ENCODE results near the gene GLIPR1L2. TPM values are rescaled to one million over a fixed set of nuclear protein-coding genes. Genes with fewer than 3 reads are reported as not detected.

GLIPR1L2 gene
- total RNA-seq, 1 experiment from 2014 or later: not detected

DNA sequence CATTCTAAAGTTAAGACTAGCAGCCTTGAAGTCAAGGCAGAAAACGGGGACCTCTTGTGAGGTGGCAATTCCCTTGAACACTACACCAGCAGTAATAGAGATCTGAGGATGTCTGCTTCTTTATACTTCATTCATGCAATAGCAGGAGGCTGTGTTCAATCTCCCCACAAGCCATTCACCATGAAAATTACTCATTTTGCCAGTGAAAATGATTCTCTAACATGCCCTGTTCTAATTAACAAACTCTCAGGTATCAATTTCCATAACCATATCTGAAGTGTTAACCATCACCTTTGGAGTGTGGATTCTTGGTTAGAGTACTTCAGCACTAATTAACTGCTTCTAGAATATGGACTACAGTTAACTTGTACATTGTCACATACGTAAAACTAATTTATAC, 86.2 kb downstream of the GLIPR1L2 start:
- Histone ChIP-seq H3K4me3 (ENCODE audit: insufficient read depth, low read depth, low read length) (no peak overlapping the region), H3K36me3 (replicated peaks; ENCODE audit: control insufficient read depth, insufficient read depth, low read length) (no peaks in the 10 kb centered on the region), H3K27me3 (ENCODE audit: control insufficient read depth, insufficient read depth, low read length) (no peaks in the 10 kb centered on the region)
- no peak for DNase-seq

- Histone ChIP-seq H3K36me3 (replicated peaks; ENCODE audit: control insufficient read depth, insufficient read depth, low read length) (no peaks in the 10 kb centered on the region), H3K27me3 (ENCODE audit: control insufficient read depth, insufficient read depth, low read length) (no peaks in the 10 kb centered on the region), H3K4me3 (ENCODE audit: insufficient read depth, low read depth, low read length) (no peak overlapping the region)
- no peak for DNase-seq
These were observed 87.4 kb downstream of the GLIPR1L2 start for GRCh38 chr12:75478116-75478794.

DNA sequence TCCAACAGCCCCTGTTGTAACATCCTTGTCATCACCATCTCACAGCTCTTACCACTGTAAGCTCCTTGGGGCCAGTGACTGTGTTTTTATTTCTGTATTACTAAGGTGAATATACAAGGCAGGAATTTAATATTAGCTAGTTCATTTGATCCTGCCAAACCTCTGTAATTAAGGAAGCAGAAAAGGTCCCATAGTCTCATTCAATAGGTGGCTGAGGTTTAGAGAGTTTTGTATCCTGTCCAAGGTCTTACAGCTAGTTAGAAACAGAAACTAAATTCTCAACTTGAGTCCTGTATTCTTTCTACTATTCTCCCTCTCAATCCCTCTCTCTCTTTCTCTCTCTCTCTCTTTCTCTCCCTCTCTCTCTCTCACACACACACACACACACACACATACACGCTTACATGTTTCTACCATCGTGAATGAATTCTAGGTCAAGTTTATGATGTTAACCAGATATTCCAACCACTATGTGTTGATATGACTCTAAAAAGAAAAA, 89.1 kb downstream of the GLIPR1L2 start:
- H3K36me3 ChIP-seq (replicated peaks; ENCODE audit: control insufficient read depth, insufficient read depth, low read length): no peaks in the 10 kb centered on the region
- no peak overlapping the region for H3K4me3 ChIP-seq (ENCODE audit: insufficient read depth, low read depth, low read length)
- no peak for DNase-seq
- no peaks in the 10 kb centered on the region for H3K27me3 ChIP-seq (ENCODE audit: control insufficient read depth, insufficient read depth, low read length)

GRCh38 chr12:75480469-75480949, 89.6 kb downstream of the GLIPR1L2 start, which contains the start of gene GLIPR1:
TSS of gene GLIPR1 (plus strand) at chr12:75480755. CDS start at chr12:75480881, 126 bp downstream.
- Histone ChIP-seq H3K36me3 (replicated peaks; ENCODE audit: control insufficient read depth, insufficient read depth, low read length) (no peaks in the 10 kb centered on the region), H3K27me3 (ENCODE audit: control insufficient read depth, insufficient read depth, low read length) (no peaks in the 10 kb centered on the region), H3K4me3 (ENCODE audit: insufficient read depth, low read depth, low read length) (no peak within 1 kb of the TSS)
- DNase-seq: no peak

- H3K4me3 ChIP-seq (ENCODE audit: insufficient read depth, low read depth, low read length): no peak overlapping the region
- no peaks in the 10 kb centered on the region for H3K27me3 ChIP-seq (ENCODE audit: control insufficient read depth, insufficient read depth, low read length)
These were observed 90.3 kb downstream of the GLIPR1L2 start for GRCh38 chr12:75481013-75481705.

DNA sequence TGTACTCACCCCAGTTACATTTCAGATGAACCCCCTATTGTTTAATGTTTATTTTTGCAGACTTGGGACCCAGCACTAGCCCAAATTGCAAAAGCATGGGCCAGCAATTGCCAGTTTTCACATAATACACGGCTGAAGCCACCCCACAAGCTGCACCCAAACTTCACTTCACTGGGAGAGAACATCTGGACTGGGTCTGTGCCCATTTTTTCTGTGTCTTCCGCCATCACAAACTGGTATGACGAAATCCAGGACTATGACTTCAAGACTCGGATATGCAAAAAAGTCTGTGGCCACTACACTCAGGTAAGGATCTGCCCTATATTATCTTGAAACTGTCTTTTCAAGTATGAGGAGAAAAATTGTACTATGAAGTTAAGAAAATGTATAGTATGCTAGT, 90.9 kb downstream of the GLIPR1L2 start:
- Histone ChIP-seq H3K4me3 (ENCODE audit: insufficient read depth, low read depth, low read length) (no peak overlapping the region), H3K36me3 (replicated peaks; ENCODE audit: control insufficient read depth, insufficient read depth, low read length) (no peaks in the 10 kb centered on the region), H3K27me3 (ENCODE audit: control insufficient read depth, insufficient read depth, low read length) (no peaks in the 10 kb centered on the region)
- no peak for DNase-seq

More at GRCh38 chr12:75481013-75481705, 90.3 kb downstream of the GLIPR1L2 start:
- no peaks in the 10 kb centered on the region for H3K36me3 ChIP-seq (replicated peaks; ENCODE audit: control insufficient read depth, insufficient read depth, low read length)
- DNase-seq: no peak

Other genes with a start within 250 kb of the GLIPR1L2 start
- gene KCNC2, start 181.2 kb upstream of the GLIPR1L2 start, total RNA-seq (2014; rRNA removed; shearing (Covaris generic)): not detected in 2 replicates
- 3.2 and 5.2 TPM in 2 replicates for gene CAPS2, start 60.8 kb upstream of the GLIPR1L2 start, total RNA-seq (2014; rRNA removed; shearing (Covaris generic))
- 12.8 and 17.6 TPM in 2 replicates for gene GLIPR1L1, start 56.4 kb upstream of the GLIPR1L2 start, total RNA-seq (2014; rRNA removed; shearing (Covaris generic))
- 0.21 and 0.52 TPM in 2 replicates for gene GLIPR1, start 89.7 kb downstream of the GLIPR1L2 start, total RNA-seq (2014; rRNA removed; shearing (Covaris generic))
- gene KRR1, start 120.5 kb downstream of the GLIPR1L2 start, total RNA-seq (2014; rRNA removed; shearing (Covaris generic)): 25.6 and 35.0 TPM in 2 replicates

Data from H7 (cell line).